ENCODE data around the gene MYBL2. TPM values are rescaled to one million over a fixed set of nuclear protein-coding genes. Genes with fewer than 3 reads are reported as not detected.

MYBL2 gene
- total and polyA plus RNA-seq, 7 donors = 0.27 to 40.6 (median 4.1) TPM; not detected in 3

DNA sequence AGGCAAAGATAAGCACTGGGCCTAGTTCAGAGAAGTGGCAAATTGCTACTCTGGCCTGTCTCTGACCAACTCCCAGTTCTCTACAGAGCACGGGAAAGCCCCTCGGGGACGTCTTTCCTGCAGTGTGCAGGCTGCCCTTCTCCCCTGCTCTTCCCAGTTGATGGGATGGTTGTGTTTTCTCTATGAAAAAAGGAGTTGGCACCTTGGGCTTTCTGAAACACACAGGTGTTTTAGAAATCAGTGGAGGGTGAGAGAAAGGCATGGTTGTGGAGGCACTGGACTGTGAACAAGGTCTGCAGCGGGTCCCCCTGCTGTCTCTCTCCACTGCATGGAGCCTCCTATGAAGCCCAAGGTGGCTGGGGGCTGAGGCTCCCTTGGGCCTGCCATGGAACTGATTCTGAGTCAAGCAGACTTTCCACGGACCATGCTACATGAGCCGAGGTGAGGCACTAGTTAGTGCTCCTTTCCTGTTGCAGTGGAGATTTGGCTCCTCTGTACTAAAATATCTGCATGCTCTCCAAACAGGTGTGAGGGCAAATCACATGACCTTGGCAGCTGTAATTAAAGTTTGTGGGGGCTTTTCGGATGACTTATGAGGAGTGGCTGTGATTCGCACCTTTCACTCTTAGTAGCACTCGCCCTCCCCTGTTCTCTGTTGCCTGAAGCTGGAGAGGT, 43.6 kb downstream of the MYBL2 start:
- TF ChIP-seq EP300 (IDR thresholded peaks at IDR 0.05) = no peak
- TF ChIP-seq POLR2AphosphoS5 (IDR thresholded peaks at IDR 0.05) = no peak
- TF ChIP-seq POLR2A (IDR thresholded peaks at IDR 0.05) = no peak
- Histone ChIP-seq H3K4me1 (no peaks in the 10 kb centered on the region), H3K9me3 (no peaks in the 10 kb centered on the region), H3K4me3 (no peak overlapping the region), H3K27me3 (no peaks in the 10 kb centered on the region), H3K27ac (no peak overlapping the region), H3K36me3 (no peaks in the 10 kb centered on the region)
- intact Hi-C loops (cut with DNase I) = no loop called here
- DNase-seq = no peak
- 82 to 91% methylated on average over 9 of the region's 9 CpGs for WGBS, 2 donors

DNA sequence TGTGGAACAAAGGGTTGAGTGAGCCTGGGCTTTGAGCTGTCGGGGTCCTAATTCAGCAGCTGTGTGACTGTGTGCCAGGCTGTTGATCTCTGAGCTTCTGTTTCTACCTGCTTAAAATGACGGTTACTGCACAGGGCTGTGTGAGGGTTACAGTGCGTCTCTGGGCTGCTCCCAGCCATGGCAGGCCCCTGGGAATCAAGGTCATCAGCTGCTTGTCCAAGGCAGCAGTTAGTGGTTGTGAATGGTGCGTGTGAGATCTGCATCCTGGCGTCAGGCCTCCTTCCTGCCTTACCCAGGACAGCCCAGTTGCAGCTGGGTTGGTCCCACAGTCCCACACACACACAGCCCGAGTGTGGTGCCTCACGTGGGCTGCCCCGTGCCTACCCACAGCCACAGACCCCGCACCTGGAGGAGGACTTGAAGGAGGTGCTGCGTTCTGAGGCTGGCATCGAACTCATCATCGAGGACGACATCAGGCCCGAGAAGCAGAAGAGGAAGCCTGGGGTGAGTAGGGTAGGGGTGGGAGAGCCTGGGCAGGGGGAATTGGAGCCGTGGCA, 44.3 kb downstream of the MYBL2 start:
- H3K27me3 ChIP-seq = no peaks in the 10 kb centered on the region
- no peak overlapping the region for H3K27ac ChIP-seq
- 85 to 93% methylated on average over 15 of the region's 15 CpGs for WGBS, 2 donors
- no peak for DNase-seq
- intact Hi-C loops (cut with DNase I) = no loop called here
- H3K4me1 ChIP-seq = no peaks in the 10 kb centered on the region
- no peaks in the 10 kb centered on the region for H3K36me3 ChIP-seq
- H3K9me3 ChIP-seq = no peaks in the 10 kb centered on the region
- no peak overlapping the region for H3K4me3 ChIP-seq
- TF ChIP-seq POLR2AphosphoS5 (IDR thresholded peaks at IDR 0.05) (no peak), EP300 (IDR thresholded peaks at IDR 0.05) (no peak), POLR2A (IDR thresholded peaks at IDR 0.05) (no peak)
- TF ChIP-seq, protein P1, sequence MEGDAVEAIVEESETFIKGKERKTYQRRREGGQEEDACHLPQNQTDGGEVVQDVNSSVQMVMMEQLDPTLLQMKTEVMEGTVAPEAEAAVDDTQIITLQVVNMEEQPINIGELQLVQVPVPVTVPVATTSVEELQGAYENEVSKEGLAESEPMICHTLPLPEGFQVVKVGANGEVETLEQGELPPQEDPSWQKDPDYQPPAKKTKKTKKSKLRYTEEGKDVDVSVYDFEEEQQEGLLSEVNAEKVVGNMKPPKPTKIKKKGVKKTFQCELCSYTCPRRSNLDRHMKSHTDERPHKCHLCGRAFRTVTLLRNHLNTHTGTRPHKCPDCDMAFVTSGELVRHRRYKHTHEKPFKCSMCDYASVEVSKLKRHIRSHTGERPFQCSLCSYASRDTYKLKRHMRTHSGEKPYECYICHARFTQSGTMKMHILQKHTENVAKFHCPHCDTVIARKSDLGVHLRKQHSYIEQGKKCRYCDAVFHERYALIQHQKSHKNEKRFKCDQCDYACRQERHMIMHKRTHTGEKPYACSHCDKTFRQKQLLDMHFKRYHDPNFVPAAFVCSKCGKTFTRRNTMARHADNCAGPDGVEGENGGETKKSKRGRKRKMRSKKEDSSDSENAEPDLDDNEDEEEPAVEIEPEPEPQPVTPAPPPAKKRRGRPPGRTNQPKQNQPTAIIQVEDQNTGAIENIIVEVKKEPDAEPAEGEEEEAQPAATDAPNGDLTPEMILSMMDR (IDR thresholded peaks at IDR 0.05) = no peak

DNA sequence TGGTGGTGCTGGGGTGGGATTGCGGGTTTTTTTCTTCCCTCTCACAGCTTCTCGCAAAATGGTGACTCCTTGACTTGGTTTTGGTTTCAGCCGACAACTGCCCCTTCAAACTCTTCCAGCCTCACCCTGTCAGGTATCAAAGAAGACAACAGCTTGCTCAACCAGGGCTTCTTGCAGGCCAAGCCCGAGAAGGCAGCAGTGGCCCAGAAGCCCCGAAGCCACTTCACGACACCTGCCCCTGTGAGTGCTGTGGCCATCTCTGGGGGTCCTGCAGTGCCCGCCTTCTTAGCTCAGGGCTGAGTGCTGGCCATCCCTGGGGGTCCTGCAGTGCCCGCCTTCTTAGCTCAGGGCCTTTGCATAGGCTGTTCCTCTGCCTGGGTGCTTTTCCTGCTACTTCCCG, 48.1 kb downstream of the MYBL2 start:
- no peaks in the 10 kb centered on the region for H3K36me3 ChIP-seq
- no peaks in the 10 kb centered on the region for H3K27me3 ChIP-seq
- no peak for DNase-seq
- H3K9me3 ChIP-seq = no peaks in the 10 kb centered on the region
- TF ChIP-seq POLR2AphosphoS5 (IDR thresholded peaks at IDR 0.05) (no peak), EP300 (IDR thresholded peaks at IDR 0.05) (no peak), POLR2A (IDR thresholded peaks at IDR 0.05) (no peak)
- TF ChIP-seq, protein P1 (IDR thresholded peaks at IDR 0.05) = no peak
- H3K4me3 ChIP-seq = no peak overlapping the region
- 96% methylated on average over 9 of the region's 9 CpGs for WGBS, 2 donors
- intact Hi-C loops (cut with DNase I) = no loop called here
- H3K4me1 ChIP-seq = no peaks in the 10 kb centered on the region
- no peak overlapping the region for H3K27ac ChIP-seq

DNA sequence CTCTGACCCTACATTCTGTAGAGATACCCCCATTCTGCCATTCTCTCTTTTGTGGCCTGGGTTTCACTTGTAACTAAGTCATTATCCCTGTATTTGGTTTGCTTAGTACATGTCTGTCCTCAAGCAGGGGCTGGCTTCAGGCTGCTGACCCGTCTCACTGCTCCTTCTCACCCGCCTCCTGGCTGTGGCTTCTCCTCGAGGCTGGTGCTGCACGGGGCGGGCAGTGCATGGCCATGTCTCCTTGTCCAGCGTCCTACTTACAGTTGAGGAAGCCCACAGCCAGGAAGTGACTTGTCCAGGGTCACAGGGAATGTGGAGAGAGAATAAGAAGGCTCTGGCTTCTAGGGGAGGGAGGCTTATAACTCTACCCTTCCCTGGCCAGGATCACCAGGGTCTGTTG, 48.6 kb downstream of the MYBL2 start:
- 96% methylated on average over 6 of the region's 6 CpGs for WGBS, 2 donors
- TF ChIP-seq POLR2AphosphoS5 (IDR thresholded peaks at IDR 0.05) = no peak
- no peak for TF ChIP-seq POLR2A (IDR thresholded peaks at IDR 0.05)
- TF ChIP-seq, protein P1 (IDR thresholded peaks at IDR 0.05) = no peak
- Histone ChIP-seq H3K4me1 (no peaks in the 10 kb centered on the region), H3K36me3 (no peaks in the 10 kb centered on the region), H3K9me3 (no peaks in the 10 kb centered on the region), H3K27me3 (no peaks in the 10 kb centered on the region), H3K4me3 (no peak overlapping the region), H3K27ac (no peak overlapping the region)
- no peak for DNase-seq
- intact Hi-C loops (cut with DNase I) = no loop called here

DNA sequence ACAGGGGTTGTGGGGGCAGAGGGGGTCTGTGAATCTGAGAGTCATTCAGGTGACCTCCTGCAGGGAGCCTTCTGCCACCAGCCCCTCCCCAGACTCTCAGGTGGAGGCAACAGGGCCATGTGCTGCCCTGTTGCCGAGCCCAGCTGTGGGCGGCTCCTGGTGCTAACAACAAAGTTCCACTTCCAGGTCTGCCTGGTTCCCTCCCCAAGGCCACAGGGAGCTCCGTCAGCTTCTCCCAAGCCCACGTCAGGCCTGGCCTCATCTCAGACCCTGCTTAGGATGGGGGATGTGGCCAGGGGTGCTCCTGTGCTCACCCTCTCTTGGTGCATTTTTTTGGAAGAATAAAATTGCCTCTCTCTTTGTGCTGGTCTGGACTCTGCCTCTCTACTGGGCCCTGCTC, 49.2 kb downstream of the MYBL2 start:
- WGBS, 2 donors = 93 to 98% methylated on average over 4 of the region's 4 CpGs
- intact Hi-C loops (cut with DNase I) = no loop called here

More for the DNA sequence above, 49.2 kb downstream of the MYBL2 start:
- Histone ChIP-seq H3K27ac (no peak overlapping the region), H3K4me1 (no peaks in the 10 kb centered on the region), H3K36me3 (no peaks in the 10 kb centered on the region), H3K27me3 (no peaks in the 10 kb centered on the region), H3K4me3 (no peak overlapping the region), H3K9me3 (no peaks in the 10 kb centered on the region)
- TF ChIP-seq POLR2A (IDR thresholded peaks at IDR 0.05) (no peak), POLR2AphosphoS5 (IDR thresholded peaks at IDR 0.05) (no peak), EP300 (IDR thresholded peaks at IDR 0.05) (no peak)
- TF ChIP-seq, protein P1 (IDR thresholded peaks at IDR 0.05) = no peak
- DNase-seq = no peak

Data from sigmoid colon (tissue), 7 donors.